Memory B cell (primary cell): ENCODE data around the gene STAT5A.
"Not testable (repeated sequence)": the region's sequence is repeated elsewhere in the genome, so short reads cannot be mapped to it uniquely, and the experiment has no call there.

Experiments
- ATAC-seq: fragments of 150-1000 bp; cut with Tn5 transposase; 2 replicates; pipeline ENCODE4 v1.10.0; 2021; ENCODE audit warnings: low read depth, mild to moderate bottlenecking, moderate library complexity
- DNase-seq, 2 donors: peaks; one replicate each; pipeline ENCODE4 v3.0.0; 2022; ENCODE audit warnings: low spot score in 2 of 2
- H3K27ac Mint-ChIP-seq: one replicate; pipeline ENCODE4 v1.8.0; 2022; ENCODE audit warnings: mild to moderate bottlenecking, moderate library complexity, mixed read lengths
- H3K27me3 Mint-ChIP-seq: one replicate; pipeline ENCODE4 v1.8.0; 2022; ENCODE audit warnings: mixed read lengths
- H3K36me3 Mint-ChIP-seq: one replicate; pipeline ENCODE4 v1.8.0; 2022; ENCODE audit warnings: mild to moderate bottlenecking, mixed read lengths
- H3K4me1 Mint-ChIP-seq: one replicate; pipeline ENCODE4 v1.8.0; 2022; ENCODE audit warnings: mixed read lengths
- H3K4me3 Mint-ChIP-seq: one replicate; pipeline ENCODE4 v1.8.0; 2022; ENCODE audit warnings: mild to moderate bottlenecking, moderate library complexity, mixed read lengths
- H3K9me3 Mint-ChIP-seq: one replicate; pipeline ENCODE4 v1.8.0; 2022; ENCODE audit warnings: mixed read lengths

Gene STAT5A

GRCh38 chr17:42348104-42348503 lies 59.8 kb downstream of the STAT5A start:
- Mint-ChIP-seq H3K27ac (peak overlapping the region; percentile 21), H3K9me3 (no peaks in the 10 kb centered on the region), H3K36me3 (peaks cover 17% of the 10 kb centered on the region), H3K4me3 (no peak overlapping the region), H3K4me1 (peaks cover 14% of the 10 kb centered on the region), H3K27me3 (no peaks in the 10 kb centered on the region)
- no peak for ATAC-seq
- no peak for DNase-seq

DNA sequence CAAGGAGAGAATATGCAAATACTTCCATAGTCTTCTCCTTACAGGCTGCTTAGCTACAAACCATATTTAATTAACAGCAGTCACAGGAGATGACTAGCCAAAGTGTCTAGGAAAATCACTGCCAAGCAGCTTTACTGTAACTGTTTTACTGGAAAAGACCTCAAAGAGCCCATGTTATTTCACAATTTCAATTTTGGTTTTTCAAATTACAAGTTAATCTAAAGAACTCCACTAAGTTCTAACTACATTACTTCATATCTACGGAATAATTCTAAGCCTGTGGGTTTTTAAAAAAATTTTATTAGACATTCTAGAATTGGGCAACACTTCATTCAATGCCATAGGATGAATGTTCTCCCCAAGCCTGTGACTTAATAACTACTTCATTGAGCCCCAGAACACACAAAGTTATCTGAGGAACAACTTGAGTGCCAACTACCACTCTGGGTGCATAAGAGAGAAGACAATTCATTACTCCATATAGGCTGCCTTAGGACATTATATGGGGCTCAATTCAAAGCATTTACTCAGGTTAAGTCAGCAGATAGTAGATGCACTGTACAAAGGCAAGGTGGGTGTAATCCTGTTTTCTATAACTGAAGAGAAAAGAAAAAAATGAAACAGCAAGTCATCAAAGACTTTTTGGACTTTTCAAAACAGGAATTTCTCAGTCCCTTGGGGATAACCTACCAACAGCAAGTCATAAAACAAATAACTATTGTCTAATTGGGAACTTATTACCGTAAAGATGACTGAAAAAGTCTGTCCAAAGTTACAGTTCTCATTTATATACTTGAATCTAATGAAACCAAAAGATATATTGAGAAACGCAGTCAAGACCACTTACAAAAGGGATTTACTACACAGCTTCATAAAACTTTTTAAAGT lies 66.9 kb downstream of the STAT5A start:
- no peaks in the 10 kb centered on the region for H3K27me3 Mint-ChIP-seq
- H3K4me1 Mint-ChIP-seq, result peaks cover 17% of the 10 kb centered on the region
- no peak overlapping the region for H3K4me3 Mint-ChIP-seq
- DNase-seq (no peak), ATAC-seq (no peak)
- H3K36me3 Mint-ChIP-seq, result peaks cover 3% of the 10 kb centered on the region
- H3K27ac Mint-ChIP-seq, result peak overlapping the region; percentile 3
- H3K9me3 Mint-ChIP-seq, result no peaks in the 10 kb centered on the region

- Mint-ChIP-seq H3K27me3 (no peaks in the 10 kb centered on the region), H3K4me3 (no peak overlapping the region), H3K36me3 (peaks cover 6% of the 10 kb centered on the region), H3K27ac (no peak overlapping the region), H3K9me3 (no peaks in the 10 kb centered on the region), H3K4me1 (peaks cover 38% of the 10 kb centered on the region)
- ATAC-seq (no peak), DNase-seq (no peak)
Observed at GRCh38 chr17:42358434-42358833, 70.1 kb downstream of the STAT5A start.

DNA sequence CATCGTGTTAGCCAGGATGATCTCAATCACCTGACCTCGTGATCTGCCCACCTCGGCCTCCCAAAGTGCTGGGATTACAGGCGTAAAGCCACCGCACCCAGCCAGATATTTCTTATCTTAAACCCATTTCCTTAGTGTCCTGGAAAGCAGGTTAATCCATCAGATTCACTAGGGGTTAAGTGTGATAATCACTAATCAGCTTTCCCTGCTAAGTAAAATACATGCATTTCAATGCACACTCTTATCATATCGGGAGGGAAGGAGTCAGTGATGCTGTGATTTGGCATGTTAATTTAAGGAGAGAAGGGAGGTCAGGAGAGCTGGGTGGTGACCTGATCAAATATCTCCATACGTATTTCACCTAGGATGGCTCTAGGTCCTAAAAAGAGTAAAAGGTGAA lies 70.8 kb downstream of the STAT5A start:
- DNase-seq (no peak), ATAC-seq (no peak)
- H3K36me3 Mint-ChIP-seq, result peaks cover 8% of the 10 kb centered on the region
- no peaks in the 10 kb centered on the region for H3K9me3 Mint-ChIP-seq
- no peak overlapping the region for H3K27ac Mint-ChIP-seq
- H3K4me1 Mint-ChIP-seq, result peaks cover 42% of the 10 kb centered on the region
- no peak overlapping the region for H3K4me3 Mint-ChIP-seq
- no peaks in the 10 kb centered on the region for H3K27me3 Mint-ChIP-seq

DNA sequence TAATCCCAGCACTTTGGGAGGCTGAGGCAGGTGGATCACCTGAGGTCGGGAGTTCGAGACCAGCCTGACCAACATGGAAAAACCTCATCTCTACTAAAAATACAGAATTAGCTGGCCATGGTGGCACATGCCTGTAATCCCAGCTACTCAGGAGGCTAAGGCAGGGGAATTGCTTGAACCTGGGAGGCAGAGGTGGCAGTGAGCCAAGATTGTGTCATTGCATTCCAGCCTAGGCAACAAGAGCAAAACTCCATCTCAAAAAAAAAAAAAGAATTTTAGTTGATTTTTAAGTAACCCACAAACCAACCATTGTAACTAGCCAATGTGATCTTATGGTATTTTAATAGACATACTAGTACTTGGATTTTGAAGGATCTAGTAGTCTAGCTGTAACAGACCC lies 72.1 kb downstream of the STAT5A start:
- H3K4me1 Mint-ChIP-seq, result peaks cover 45% of the 10 kb centered on the region
- not testable (repeated sequence) for ATAC-seq, DNase-seq, H3K9me3 Mint-ChIP-seq, H3K36me3 Mint-ChIP-seq, H3K4me3 Mint-ChIP-seq, H3K27me3 Mint-ChIP-seq, H3K27ac Mint-ChIP-seq
